Right renal cortex interstitium (tissue), 3 donors: ENCODE results near the gene CCDC83. TPM values are rescaled to one million over a fixed set of nuclear protein-coding genes. Genes with fewer than 3 reads are reported as not detected.
"Not testable (repeated sequence)": the region's sequence is repeated elsewhere in the genome, so short reads cannot be mapped to it uniquely, and the experiment has no call there.

Source experiments
- DNase-seq, 3 donors: peaks; one replicate each; pipeline ENCODE4 v3.0.0-alpha.2; 2013; ENCODE audit warnings: low read depth in 3 of 3, low spot score in 2 of 3
- polyA plus RNA-seq, 3 donors: library from polyadenylated mRNA; unstranded; fragments of 120-200 nt; gene quantifications; one replicate each; pipeline ENCODE4 v1.2.1, GENCODE V29; 2013; ENCODE audit not compliant: insufficient read length in 3 of 3

Gene CCDC83
- polyA plus RNA-seq, 3 donors: not detected

- no peak for DNase-seq
These were observed 19.9 kb upstream of the CCDC83 start for GRCh38 chr11:85835263-85835662.

GRCh38 chr11:85835729-85836128, 19.5 kb upstream of the CCDC83 start:
- DNase-seq: no peak

GRCh38 chr11:85840932-85841331, 14.3 kb upstream of the CCDC83 start:
- DNase-seq: not testable (repeated sequence)

- DNase-seq: no peak
These were observed 11.3 kb upstream of the CCDC83 start for GRCh38 chr11:85843929-85844328.

GRCh38 chr11:85844439-85845123, 10.6 kb upstream of the CCDC83 start:
- DNase-seq: no peak

GRCh38 chr11:85845124-85845631, 10.0 kb upstream of the CCDC83 start:
- DNase-seq: no peak

- no peak for DNase-seq
These were observed 7.7 kb upstream of the CCDC83 start for GRCh38 chr11:85847436-85847835.

GRCh38 chr11:85848006-85848405, 7.2 kb upstream of the CCDC83 start:
- no peak for DNase-seq

GRCh38 chr11:85848556-85848955, 6.6 kb upstream of the CCDC83 start:
- no peak for DNase-seq

GRCh38 chr11:85852754-85853153, 2.4 kb upstream of the CCDC83 start:
- DNase-seq: not testable (repeated sequence)

- DNase-seq: not testable (repeated sequence)
These were observed 1.6 kb upstream of the CCDC83 start for GRCh38 chr11:85853541-85853940.

- DNase-seq: peak in 1 of 3 donors; percentile 14
These were observed 999 bp upstream of the CCDC83 start for GRCh38 chr11:85854212-85854556.

GRCh38 chr11:85854557-85855340, 434 bp upstream of the CCDC83 start:
- peak; percentile 77 to 83 (median 78) for DNase-seq

- DNase-seq: no peak
These were observed 1.9 kb downstream of the CCDC83 start for GRCh38 chr11:85857098-85857497.

- not testable (repeated sequence) for DNase-seq
These were observed 4.4 kb downstream of the CCDC83 start for GRCh38 chr11:85859541-85859940.

- DNase-seq: no peak
These were observed 8.7 kb downstream of the CCDC83 start for GRCh38 chr11:85863855-85864254.

- no peak for DNase-seq
These were observed 11.1 kb downstream of the CCDC83 start for GRCh38 chr11:85866137-85866827.

GRCh38 chr11:85867751-85868150, 12.6 kb downstream of the CCDC83 start:
- DNase-seq: no peak

GRCh38 chr11:85869781-85870180, 14.6 kb downstream of the CCDC83 start:
- DNase-seq: no peak

- DNase-seq: no peak
These were observed 19.1 kb downstream of the CCDC83 start for GRCh38 chr11:85874265-85874664.

- no peak for DNase-seq
These were observed 20.3 kb downstream of the CCDC83 start for GRCh38 chr11:85875505-85875904.
